ENCODE results near the gene RFT1. TPM values are rescaled to one million over a fixed set of nuclear protein-coding genes. Genes with fewer than 3 reads are reported as not detected.
A peak's percentile ranks its signal among the peaks of the same experiment; 100 is the strongest.

Gene RFT1
- total RNA-seq, 1 donor: 11.9 TPM

- Histone ChIP-seq H3K27me3 (ENCODE audit: insufficient read depth, low read length) (peaks cover under 1% of the 10 kb centered on the region), H3K27ac (ENCODE audit: low read depth, low read length) (no peak overlapping the region), H3K9me3 (ENCODE audit: low read depth, low read length) (no peaks in the 10 kb centered on the region), H3K4me1 (ENCODE audit: insufficient read depth, low read length) (no peaks in the 10 kb centered on the region), H3K4me2 (ENCODE audit: insufficient read depth, low read length) (no peak overlapping the region), H3K36me3 (ENCODE audit: insufficient read depth, low read length) (no peaks in the 10 kb centered on the region), H3K4me3 (ENCODE audit: insufficient read depth, low read length) (no peak overlapping the region), H2AFZ (ENCODE audit: low read length) (no peak overlapping the region), H3K79me2 (ENCODE audit: insufficient read depth, low read length) (no peaks in the 10 kb centered on the region), H4K20me1 (ENCODE audit: insufficient read depth, low read length) (no peaks in the 10 kb centered on the region)
- no peak for DNase-seq (ENCODE audit: insufficient read length, low spot score, missing footprints)
- TF ChIP-seq CTCF (IDR thresholded peaks at IDR 0.05; ENCODE audit: extremely low read depth, low read depth, low read length): no peak
Measured at GRCh38 chr3:53051929-53052328, 78.3 kb downstream of the RFT1 start.

- Histone ChIP-seq H3K4me2 (ENCODE audit: insufficient read depth, low read length) (no peak overlapping the region), H3K27ac (ENCODE audit: low read depth, low read length) (no peak overlapping the region), H3K79me2 (ENCODE audit: insufficient read depth, low read length) (no peaks in the 10 kb centered on the region), H3K36me3 (ENCODE audit: insufficient read depth, low read length) (no peaks in the 10 kb centered on the region), H4K20me1 (ENCODE audit: insufficient read depth, low read length) (no peaks in the 10 kb centered on the region), H3K27me3 (ENCODE audit: insufficient read depth, low read length) (peaks cover 5% of the 10 kb centered on the region), H3K9me3 (ENCODE audit: low read depth, low read length) (no peaks in the 10 kb centered on the region), H2AFZ (ENCODE audit: low read length) (no peak overlapping the region), H3K4me1 (ENCODE audit: insufficient read depth, low read length) (no peaks in the 10 kb centered on the region), H3K4me3 (ENCODE audit: insufficient read depth, low read length) (no peak overlapping the region)
- no peak for DNase-seq (ENCODE audit: insufficient read length, low spot score, missing footprints)
- TF ChIP-seq CTCF (IDR thresholded peaks at IDR 0.05; ENCODE audit: extremely low read depth, low read depth, low read length): no peak
Measured at GRCh38 chr3:53049987-53050386, 80.2 kb downstream of the RFT1 start.

- Histone ChIP-seq H3K4me1 (ENCODE audit: insufficient read depth, low read length) (peaks cover 4% of the 10 kb centered on the region), H3K27me3 (ENCODE audit: insufficient read depth, low read length) (peaks cover 5% of the 10 kb centered on the region), H3K36me3 (ENCODE audit: insufficient read depth, low read length) (no peaks in the 10 kb centered on the region), H3K27ac (ENCODE audit: low read depth, low read length) (no peak overlapping the region), H3K4me2 (ENCODE audit: insufficient read depth, low read length) (peak overlapping the region; percentile 76), H3K9me3 (ENCODE audit: low read depth, low read length) (no peaks in the 10 kb centered on the region), H3K79me2 (ENCODE audit: insufficient read depth, low read length) (peaks cover 23% of the 10 kb centered on the region), H4K20me1 (ENCODE audit: insufficient read depth, low read length) (no peaks in the 10 kb centered on the region), H3K4me3 (ENCODE audit: insufficient read depth, low read length) (peak overlapping the region; percentile 84), H2AFZ (ENCODE audit: low read length) (peak overlapping the region; percentile 84)
- peak; percentile 21 for TF ChIP-seq CTCF (IDR thresholded peaks at IDR 0.05; ENCODE audit: extremely low read depth, low read depth, low read length)
- peak; percentile 91 for DNase-seq (ENCODE audit: insufficient read length, low spot score, missing footprints)
Measured at GRCh38 chr3:53046171-53047170, 83.8 kb downstream of the RFT1 start.

GRCh38 chr3:53045518-53046170, 84.6 kb downstream of the RFT1 start, which contains the start of gene SFMBT1:
TSS of gene SFMBT1 (minus strand) at chr3:53046073. CDS start at chr3:52969128, 76,945 bp downstream.
- Histone ChIP-seq H3K4me2 (ENCODE audit: insufficient read depth, low read length) (peak within 1 kb of the TSS; percentile 93), H3K36me3 (ENCODE audit: insufficient read depth, low read length) (no peaks in the 10 kb centered on the region), H3K27ac (ENCODE audit: low read depth, low read length) (peak within 1 kb of the TSS; percentile 10), H4K20me1 (ENCODE audit: insufficient read depth, low read length) (no peaks in the 10 kb centered on the region), H3K27me3 (ENCODE audit: insufficient read depth, low read length) (peaks cover 5% of the 10 kb centered on the region), H3K4me1 (ENCODE audit: insufficient read depth, low read length) (peaks cover 4% of the 10 kb centered on the region), H3K9me3 (ENCODE audit: low read depth, low read length) (no peaks in the 10 kb centered on the region), H3K4me3 (ENCODE audit: insufficient read depth, low read length) (peak within 1 kb of the TSS; percentile 84), H3K79me2 (ENCODE audit: insufficient read depth, low read length) (peaks cover 26% of the 10 kb centered on the region), H2AFZ (ENCODE audit: low read length) (peak within 1 kb of the TSS; percentile 95)
- peak; percentile 99 for DNase-seq (ENCODE audit: insufficient read length, low spot score, missing footprints)
- TF ChIP-seq CTCF (IDR thresholded peaks at IDR 0.05; ENCODE audit: extremely low read depth, low read depth, low read length): no peak

All from osteoblast (primary cell).